GM12878 (cell line): ENCODE measurements around the gene F7. TPM values are rescaled to one million over a fixed set of nuclear protein-coding genes. Genes with fewer than 3 reads are reported as not detected.

Source experiments
- ATAC-seq: fragments of 200-7000 bp; cut with Tn5 transposase; 3 replicates; pipeline ENCODE4 v1.9.1; 2020; ENCODE audit warnings: mild to moderate bottlenecking, moderate library complexity
- BruUV-seq: library from RNA; stranded (reverse); fragments of 400-500 nt; replicated peaks from 2 replicates; lab custom pipeline; 2021; lab: Mats Ljungman, UMichigan
- CTCF ChIA-PET: fragments of 300-600 bp; sonication (Branson Sonifier 250); formaldehyde crosslinking; extraction: SDS; loops from one replicate; lab custom pipeline; 2021; ENCODE audit warnings: inconsistent platforms; lab: Yijun Ruan, JAX
- POLR2A ChIA-PET: fragments of 350-600 bp; formaldehyde crosslinking; extraction: SDS; loops from one replicate; lab custom pipeline; 2021; ENCODE audit warnings: inconsistent platforms; lab: Charles Lee
- RAD21 ChIA-PET: fragments of 300-600 bp; sonication (Branson Sonifier 250); formaldehyde crosslinking; loops from one replicate; lab custom pipeline; 2023; ENCODE audit warnings: antibody characterized with exemption; ENCODE audit not compliant: unreplicated experiment; lab: Charles Lee
- SMC1A ChIA-PET: fragments of 300-600 bp; sonication (Branson Sonifier 250); formaldehyde crosslinking; loops from one replicate; lab custom pipeline; 2023; ENCODE audit not compliant: unreplicated experiment, uncharacterized antibody; lab: Charles Lee
- DNase-seq: peaks from one replicate; pipeline ENCODE4 v3.0.0-alpha.2; 2011; ENCODE audit warnings: low read depth, low spot score
- FAIRE-seq: peaks from 3 replicates; lab custom pipeline; 2011; peaks lifted over from hg19 to GRCh38; lab: Jason Lieb, UNC
- H2AFZ ChIP-seq: 2 replicates; pipeline ENCODE4 v1.6.0; 2011; ENCODE audit warnings: low read depth, low read length, control low read depth; ENCODE audit not compliant: control insufficient read depth
- H3K27ac ChIP-seq: 2 replicates; pipeline ENCODE4 v1.5.1; 2011; ENCODE audit warnings: control low read depth; ENCODE audit not compliant: control insufficient read depth, insufficient read depth
- H3K27me3 ChIP-seq, 2 experiments: replicated peaks in 1 of 2; 2 replicates each; pipeline versions ENCODE4 v1.6.0 to v1.6.1; 2011; ENCODE audit warnings: low read length in 1 of 2; ENCODE audit not compliant: control insufficient read depth in 2 of 2, insufficient read depth in 2 of 2
- H3K36me3 ChIP-seq, 2 experiments: 2 replicates each; pipeline ENCODE4 v1.5.1; 2011; ENCODE audit warnings: low read length in 1 of 2; ENCODE audit not compliant: control insufficient read depth in 2 of 2, insufficient read depth in 2 of 2
- H3K4me1 ChIP-seq: 2 replicates; pipeline ENCODE4 v1.6.1; 2011; ENCODE audit warnings: mild to moderate bottlenecking, low read length, moderate library complexity, mixed read lengths; ENCODE audit not compliant: control insufficient read depth, insufficient read depth
- H3K4me2 ChIP-seq: 2 replicates; pipeline ENCODE4 v1.6.0; 2011; ENCODE audit warnings: control low read depth; ENCODE audit not compliant: control insufficient read depth, insufficient read depth
- H3K4me3 ChIP-seq: fragments of 200-600 bp; sonication (generic); 2 replicates; pipeline ENCODE4 v1.5.1; 2016
- H3K79me2 ChIP-seq: 2 replicates; pipeline ENCODE4 v1.6.0; 2011; ENCODE audit warnings: low read length; ENCODE audit not compliant: control insufficient read depth, insufficient read depth
- H3K9ac ChIP-seq: 2 replicates; pipeline ENCODE4 v1.8.0; 2011; ENCODE audit warnings: low read length, control low read depth, mixed read lengths; ENCODE audit not compliant: control insufficient read depth, insufficient read depth
- H3K9me3 ChIP-seq: replicated peaks from 3 replicates; pipeline ENCODE4 v1.5.1; 2011; ENCODE audit warnings: mild to moderate bottlenecking, low read length; ENCODE audit not compliant: control insufficient read depth, insufficient read depth
- H4K20me1 ChIP-seq: 2 replicates; pipeline ENCODE4 v1.6.0; 2011; ENCODE audit not compliant: control insufficient read depth, insufficient read depth
- BCL11A ChIP-seq: IDR thresholded peaks from 2 replicates; pipeline ENCODE4 v1.6.1; 2011; ENCODE audit warnings: low read depth, low read length
- CREM ChIP-seq: IDR thresholded peaks from 2 replicates; pipeline ENCODE4 v1.6.1; 2014; ENCODE audit warnings: antibody characterized with exemption, low read depth
- ETV6 ChIP-seq, 2 experiments: fragments of 450-650 bp in 1 of 2; IDR thresholded peaks in 1 of 2; conservative IDR thresholded peaks in 1 of 2; 2 replicates each; pipeline ENCODE4 v1.6.1; 2014; ENCODE audit warnings: antibody characterized with exemption in 1 of 2, borderline replicate concordance in 1 of 2, low read depth in 1 of 2, mild to moderate bottlenecking in 1 of 2, moderate library complexity in 1 of 2
- GABPA ChIP-seq: IDR thresholded peaks from 2 replicates; pipeline ENCODE4 v1.6.1; 2014; ENCODE audit warnings: antibody characterized with exemption, low read depth, mild to moderate bottlenecking, inconsistent platforms
- PAX8 ChIP-seq: fragments of 450-650 bp; IDR thresholded peaks from 2 replicates; pipeline ENCODE4 v1.6.1; 2017; ENCODE audit warnings: mild to moderate bottlenecking, moderate library complexity
- SMARCA5 ChIP-seq: fragments of 450-650 bp; IDR thresholded peaks from 2 replicates; pipeline ENCODE4 v1.6.1; 2017; ENCODE audit warnings: mild to moderate bottlenecking
- SREBF1 ChIP-seq: IDR thresholded peaks from 2 replicates; pipeline ENCODE4 v1.6.1; 2012; ENCODE audit warnings: mild to moderate bottlenecking, low read length
- WGBS: methylation state at CpG from one replicate; pipeline ENCODE4 v1.1.6; 2016; ENCODE audit warnings: low lambda C conversion rate; ENCODE audit not compliant: insufficient replicate concordance, insufficient coverage; ENCODE audit errors: missing lambda C conversion rate; 5-methylcytosine and 5-hydroxymethylcytosine counted together
- in situ Hi-C: fragments of 300-500 bp; cut with MboI; formaldehyde crosslinking; loops from 9 replicates; pipeline ENCODE4 v1.14.3; 2018; ENCODE audit warnings: mixed read lengths
- intact Hi-C: fragments of 100-400 bp; cut with micrococcal nuclease; formaldehyde crosslinking; loops from one replicate; pipeline ENCODE4 v1.14.2; 2022; ENCODE audit not compliant: unreplicated experiment
- polyA plus RNA-seq, 11 experiments: library from polyadenylated mRNA; depleted of rRNA in 4 of 11; unstranded in 6 of 11; stranded (reverse) in 5 of 11; fragments of >200 nt; fragmentation: Nextera tagmentation in 4 of 11; fragmentation: Illumina TruSeq in 1 of 11; extraction: Ambion mirVana in 4 of 11; extraction: Trizol in 1 of 11; gene quantifications; 1 replicate in 1 of 11; 2 replicates in 10 of 11; pipeline versions ENCODE4 v1.2.1 to v1.2.3, GENCODE V29; 2011 to 2016; ENCODE audit warnings: inconsistent platforms in 2 of 11, missing spikeins in 2 of 11, low read depth in 1 of 11
- total RNA-seq, 4 experiments: library from RNA; depleted of rRNA in 3 of 4; stranded (reverse); fragments of >200 nt in 3 of 4; fragmentation: Illumina TruSeq in 1 of 4; extraction: Trizol in 1 of 4; gene quantifications; 2 replicates each; pipeline versions ENCODE4 v1.2.1 to v1.2.3, GENCODE V29; 2013 to 2021
- TF ChIP-seq, protein P1 (sequence below): fragments of 450-650 bp; formaldehyde crosslinking; IDR thresholded peaks from 2 replicates; pipeline ENCODE4 v1.4.0; 2022; ENCODE audit warnings: mild to moderate bottlenecking, moderate library complexity
- TF ChIP-seq, protein P2 (sequence below): fragments of 450-650 bp; IDR thresholded peaks from 2 replicates; pipeline ENCODE4 v1.6.1; 2018; ENCODE audit warnings: borderline replicate concordance, mild to moderate bottlenecking; ENCODE audit not compliant: partially characterized antibody

Gene F7
- total and polyA plus RNA-seq, 10 of the 15 experiments (the other 5 are each of a cell fraction or from before 2014, with no cell fraction given) = not detected

DNA sequence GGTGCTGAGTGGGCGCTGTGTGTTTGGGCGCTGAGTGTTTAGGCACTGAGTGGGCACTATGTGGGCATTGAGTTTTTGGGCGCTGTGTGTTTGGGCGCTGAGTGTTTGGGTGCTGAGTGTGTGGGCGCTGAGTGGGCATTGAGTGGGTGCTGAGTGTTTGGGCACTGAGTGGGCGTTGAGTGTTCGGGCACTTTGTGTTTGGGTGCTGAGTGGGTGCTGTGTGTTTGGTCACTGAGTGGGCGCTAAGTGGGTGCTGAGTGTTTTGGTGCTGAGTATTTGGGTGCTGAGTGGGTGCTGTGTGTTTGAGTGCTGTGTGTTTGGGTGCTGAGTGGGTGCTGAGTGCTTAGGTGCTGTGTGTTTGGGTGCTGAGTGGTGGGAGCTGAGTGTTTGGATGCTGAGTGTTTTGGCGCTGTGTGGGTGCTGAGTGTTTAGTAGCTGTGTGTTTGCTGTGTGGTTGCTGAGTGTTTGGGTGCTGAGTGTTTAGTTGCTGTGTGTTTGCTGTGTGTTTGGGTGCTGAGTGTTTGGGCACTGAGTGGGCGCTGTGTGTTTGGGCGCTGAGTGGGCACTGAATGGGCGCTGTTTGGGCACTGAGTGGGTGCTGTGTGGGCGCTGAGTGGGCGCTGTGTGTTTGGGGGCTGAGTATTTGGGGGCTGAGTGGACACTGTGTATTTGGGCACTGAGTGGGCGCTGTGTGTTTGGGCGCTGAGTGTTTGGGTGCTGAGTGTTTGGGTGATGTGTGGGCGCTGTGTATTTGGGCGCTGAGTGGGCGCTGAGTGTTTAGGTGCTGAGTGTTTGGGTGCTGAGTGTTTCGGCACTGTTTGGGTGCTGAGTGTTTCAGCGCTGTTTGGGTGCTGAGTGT lies 47.2 kb upstream of the F7 start:
- Histone ChIP-seq H3K4me2 (no peak overlapping the region), H3K79me2 (no peaks in the 10 kb centered on the region), H3K4me3 (no peak overlapping the region), H3K27ac (no peak overlapping the region), H4K20me1 (no peaks in the 10 kb centered on the region), H3K36me3 (no peaks in the 10 kb centered on the region), H3K4me1 (no peaks in the 10 kb centered on the region), H2AFZ (no peak overlapping the region), H3K9me3 (peaks cover 2% of the 10 kb centered on the region; the same call in 1 of the 3 replicates), H3K9ac (no peak overlapping the region), H3K27me3 (no peaks in the 10 kb centered on the region; a peak in 1 of 4 replicates)
- TF ChIP-seq SREBF1 (no peak), BCL11A (no peak), GABPA (no peak)
- ChIA-PET POLR2A (no interaction called here), SMC1A (no interaction called here), CTCF (interaction anchor here (0.6 kb wide), 1 partner anchor 85 kb away, joined by 3 read pairs; no protein-coding TSS in a partner anchor), RAD21 (no interaction called here)
- ATAC-seq (no peak), DNase-seq (no peak), FAIRE-seq (no peak)
- intact Hi-C loops (no loop called here), in situ Hi-C loops (no loop called here)
- 55% methylated on average over 21 of the region's 21 CpGs for WGBS
- BruUV-seq = no TSS peak

GRCh38 chr13:113058988-113059850 lies 46.4 kb upstream of the F7 start:
- no peaks in the 10 kb centered on the region for H3K79me2 ChIP-seq
- H3K27me3 ChIP-seq = no peaks in the 10 kb centered on the region
- H3K27ac ChIP-seq = no peak overlapping the region
- SMC1A ChIA-PET = no interaction called here
- CTCF ChIA-PET = interaction anchor here (0.6 kb wide), 1 partner anchor 84 kb away, joined by 3 read pairs; no protein-coding TSS in a partner anchor
- in situ Hi-C loops (no loop called here), intact Hi-C loops (no loop called here)
- ATAC-seq = no peak
- POLR2A ChIA-PET = no interaction called here
- FAIRE-seq = no peak
- H4K20me1 ChIP-seq = no peaks in the 10 kb centered on the region
- H3K9me3 ChIP-seq = peaks cover 2% of the 10 kb centered on the region; the same call in 1 of the 3 replicates
- WGBS = 71% methylated on average over 22 of the region's 22 CpGs
- BruUV-seq = no TSS peak
- H3K4me2 ChIP-seq = no peak overlapping the region
- H3K36me3 ChIP-seq = no peaks in the 10 kb centered on the region
- H2AFZ ChIP-seq = no peak overlapping the region
- DNase-seq = no peak
- H3K9ac ChIP-seq = no peak overlapping the region
- H3K4me1 ChIP-seq = no peaks in the 10 kb centered on the region
- H3K4me3 ChIP-seq = no peak overlapping the region
- RAD21 ChIA-PET = no interaction called here
- TF ChIP-seq, protein P1, sequence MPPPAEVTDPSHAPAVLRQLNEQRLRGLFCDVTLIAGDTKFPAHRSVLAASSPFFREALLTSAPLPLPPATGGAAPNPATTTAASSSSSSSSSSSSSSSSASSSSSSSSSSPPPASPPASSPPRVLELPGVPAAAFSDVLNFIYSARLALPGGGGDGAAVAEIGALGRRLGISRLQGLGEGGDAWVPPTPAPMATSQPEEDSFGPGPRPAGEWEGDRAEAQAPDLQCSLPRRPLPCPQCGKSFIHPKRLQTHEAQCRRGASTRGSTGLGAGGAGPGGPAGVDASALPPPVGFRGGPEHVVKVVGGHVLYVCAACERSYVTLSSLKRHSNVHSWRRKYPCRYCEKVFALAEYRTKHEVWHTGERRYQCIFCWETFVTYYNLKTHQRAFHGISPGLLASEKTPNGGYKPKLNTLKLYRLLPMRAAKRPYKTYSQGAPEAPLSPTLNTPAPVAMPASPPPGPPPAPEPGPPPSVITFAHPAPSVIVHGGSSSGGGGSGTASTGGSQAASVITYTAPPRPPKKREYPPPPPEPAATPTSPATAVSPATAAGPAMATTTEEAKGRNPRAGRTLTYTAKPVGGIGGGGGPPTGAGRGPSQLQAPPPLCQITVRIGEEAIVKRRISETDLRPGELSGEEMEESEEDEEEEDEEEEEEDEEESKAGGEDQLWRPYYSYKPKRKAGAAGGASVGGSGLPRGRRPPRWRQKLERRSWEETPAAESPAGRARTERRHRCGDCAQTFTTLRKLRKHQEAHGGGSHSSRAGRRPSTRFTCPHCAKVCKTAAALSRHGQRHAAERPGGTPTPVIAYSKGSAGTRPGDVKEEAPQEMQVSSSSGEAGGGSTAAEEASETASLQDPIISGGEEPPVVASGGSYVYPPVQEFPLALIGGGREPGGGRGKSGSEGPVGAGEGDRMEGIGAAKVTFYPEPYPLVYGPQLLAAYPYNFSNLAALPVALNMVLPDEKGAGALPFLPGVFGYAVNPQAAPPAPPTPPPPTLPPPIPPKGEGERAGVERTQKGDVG (CRISPR knock-in tag) = no peak
- TF ChIP-seq PAX8 (no peak), SMARCA5 (no peak), ETV6 (conservative IDR thresholded peaks at IDR 0.05 in 1 of 2, IDR thresholded peaks at IDR 0.05 in 1 of 2; ENCODE audit: borderline replicate concordance in 1 of 2, low read depth in 1 of 2) (no peak), CREM (no peak)
- TF ChIP-seq, protein P2, sequence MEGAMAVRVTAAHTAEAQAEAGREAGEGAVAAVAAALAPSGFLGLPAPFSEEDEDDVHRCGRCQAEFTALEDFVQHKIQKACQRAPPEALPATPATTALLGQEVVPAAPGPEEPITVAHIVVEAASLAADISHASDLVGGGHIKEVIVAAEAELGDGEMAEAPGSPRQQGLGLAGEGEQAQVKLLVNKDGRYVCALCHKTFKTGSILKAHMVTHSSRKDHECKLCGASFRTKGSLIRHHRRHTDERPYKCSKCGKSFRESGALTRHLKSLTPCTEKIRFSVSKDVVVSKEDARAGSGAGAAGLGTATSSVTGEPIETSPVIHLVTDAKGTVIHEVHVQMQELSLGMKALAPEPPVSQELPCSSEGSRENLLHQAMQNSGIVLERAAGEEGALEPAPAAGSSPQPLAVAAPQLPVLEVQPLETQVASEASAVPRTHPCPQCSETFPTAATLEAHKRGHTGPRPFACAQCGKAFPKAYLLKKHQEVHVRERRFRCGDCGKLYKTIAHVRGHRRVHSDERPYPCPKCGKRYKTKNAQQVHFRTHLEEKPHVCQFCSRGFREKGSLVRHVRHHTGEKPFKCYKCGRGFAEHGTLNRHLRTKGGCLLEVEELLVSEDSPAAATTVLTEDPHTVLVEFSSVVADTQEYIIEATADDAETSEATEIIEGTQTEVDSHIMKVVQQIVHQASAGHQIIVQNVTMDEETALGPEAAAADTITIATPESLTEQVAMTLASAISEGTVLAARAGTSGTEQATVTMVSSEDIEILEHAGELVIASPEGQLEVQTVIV = no peak
